ENCODE measurements around the gene DUSP9.
"Not testable (repeated sequence)": the region's sequence is repeated elsewhere in the genome, so short reads cannot be mapped to it uniquely, and the experiment has no call there.

The DUSP9 gene

DNA sequence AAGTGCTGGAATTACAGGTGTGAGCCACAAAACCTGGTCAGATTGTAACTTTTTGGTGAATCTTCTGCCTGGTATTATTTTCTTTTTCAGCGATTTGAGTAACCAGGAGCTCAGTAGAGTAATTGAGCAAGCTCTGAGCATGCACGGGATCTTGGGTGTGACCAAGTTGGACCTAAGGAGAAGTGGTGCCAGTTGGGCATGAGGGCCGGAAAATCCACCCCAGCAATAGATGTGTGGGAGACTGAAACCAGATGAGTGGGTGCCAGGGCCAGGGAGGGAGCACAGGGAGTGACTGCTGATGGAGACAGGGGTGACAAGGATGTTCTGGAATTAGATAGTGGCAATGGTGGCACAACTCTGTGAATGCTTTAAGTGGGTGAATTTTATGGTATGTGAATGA lies 44.4 kb upstream of the DUSP9 start:
- H3K27ac ChIP-seq = no peak overlapping the region
- TF ChIP-seq, protein P1, sequence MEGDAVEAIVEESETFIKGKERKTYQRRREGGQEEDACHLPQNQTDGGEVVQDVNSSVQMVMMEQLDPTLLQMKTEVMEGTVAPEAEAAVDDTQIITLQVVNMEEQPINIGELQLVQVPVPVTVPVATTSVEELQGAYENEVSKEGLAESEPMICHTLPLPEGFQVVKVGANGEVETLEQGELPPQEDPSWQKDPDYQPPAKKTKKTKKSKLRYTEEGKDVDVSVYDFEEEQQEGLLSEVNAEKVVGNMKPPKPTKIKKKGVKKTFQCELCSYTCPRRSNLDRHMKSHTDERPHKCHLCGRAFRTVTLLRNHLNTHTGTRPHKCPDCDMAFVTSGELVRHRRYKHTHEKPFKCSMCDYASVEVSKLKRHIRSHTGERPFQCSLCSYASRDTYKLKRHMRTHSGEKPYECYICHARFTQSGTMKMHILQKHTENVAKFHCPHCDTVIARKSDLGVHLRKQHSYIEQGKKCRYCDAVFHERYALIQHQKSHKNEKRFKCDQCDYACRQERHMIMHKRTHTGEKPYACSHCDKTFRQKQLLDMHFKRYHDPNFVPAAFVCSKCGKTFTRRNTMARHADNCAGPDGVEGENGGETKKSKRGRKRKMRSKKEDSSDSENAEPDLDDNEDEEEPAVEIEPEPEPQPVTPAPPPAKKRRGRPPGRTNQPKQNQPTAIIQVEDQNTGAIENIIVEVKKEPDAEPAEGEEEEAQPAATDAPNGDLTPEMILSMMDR (conservative IDR thresholded peaks at IDR 0.05) = no peak

DNA sequence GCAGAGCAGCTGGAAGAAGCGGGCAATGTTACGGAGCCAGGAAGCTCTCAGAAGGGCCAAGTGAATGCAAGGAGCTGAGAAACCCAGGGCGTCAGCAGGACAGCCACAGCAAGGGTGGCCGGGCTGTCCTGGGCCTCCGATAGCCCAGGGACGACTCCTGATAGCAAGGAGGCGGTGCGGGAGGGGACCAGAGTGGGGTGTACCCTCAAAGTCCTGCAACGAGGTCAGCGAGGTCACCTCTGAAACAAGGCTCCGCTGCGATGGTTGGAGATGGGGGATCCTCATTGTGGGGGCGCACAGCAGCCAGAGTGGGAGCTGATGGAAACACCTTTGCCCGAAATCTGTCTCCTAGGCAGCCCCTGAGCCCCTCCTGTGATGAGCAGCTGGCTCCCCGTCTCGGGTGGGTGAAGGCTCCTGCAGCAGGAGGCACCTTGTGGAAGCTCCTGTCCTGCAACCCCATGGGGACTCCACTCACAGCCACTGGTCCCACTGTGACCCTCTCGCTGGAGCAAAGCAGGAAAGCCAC lies 43.8 kb upstream of the DUSP9 start:
- TF ChIP-seq, protein P1 (conservative IDR thresholded peaks at IDR 0.05) = no peak

DNA sequence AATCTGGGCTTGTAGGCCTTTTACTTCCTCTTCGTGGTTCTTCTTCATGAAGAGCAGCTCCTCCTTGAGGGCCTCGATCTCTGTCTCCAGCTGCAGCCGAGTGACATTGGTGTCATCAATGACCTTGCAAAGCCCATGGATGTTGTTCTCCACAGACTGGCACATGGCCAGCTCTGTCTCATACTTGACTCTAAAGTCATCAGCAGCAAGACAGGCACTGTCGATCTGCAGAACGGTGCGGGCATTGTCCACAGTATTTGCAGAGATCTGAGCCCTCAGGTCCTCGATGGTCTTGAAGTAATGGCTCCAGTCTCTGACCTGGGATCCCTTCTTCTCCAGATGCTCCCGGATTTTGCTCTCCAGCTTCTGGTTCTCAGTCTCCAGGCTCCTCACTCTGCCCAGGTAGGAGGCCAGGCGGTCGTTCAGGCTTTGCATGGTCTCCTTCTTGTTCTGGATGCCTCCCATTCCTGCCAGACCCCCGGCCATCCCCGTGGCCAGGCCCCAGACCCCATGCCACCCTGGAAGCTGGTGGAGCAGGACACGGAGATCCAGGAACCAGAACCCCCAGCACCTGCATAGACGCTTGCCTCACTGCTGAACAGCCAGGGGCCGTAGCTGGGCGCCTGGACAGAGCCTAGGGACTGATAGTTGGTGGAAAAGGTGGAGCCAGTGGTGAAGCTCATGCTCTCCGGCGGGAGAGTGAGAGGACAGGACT lies 42.2 kb upstream of the DUSP9 start:
- not testable (repeated sequence) for H3K27ac ChIP-seq

More for the DNA sequence above, 43.8 kb upstream of the DUSP9 start:
- no peak overlapping the region for H3K27ac ChIP-seq

DNA sequence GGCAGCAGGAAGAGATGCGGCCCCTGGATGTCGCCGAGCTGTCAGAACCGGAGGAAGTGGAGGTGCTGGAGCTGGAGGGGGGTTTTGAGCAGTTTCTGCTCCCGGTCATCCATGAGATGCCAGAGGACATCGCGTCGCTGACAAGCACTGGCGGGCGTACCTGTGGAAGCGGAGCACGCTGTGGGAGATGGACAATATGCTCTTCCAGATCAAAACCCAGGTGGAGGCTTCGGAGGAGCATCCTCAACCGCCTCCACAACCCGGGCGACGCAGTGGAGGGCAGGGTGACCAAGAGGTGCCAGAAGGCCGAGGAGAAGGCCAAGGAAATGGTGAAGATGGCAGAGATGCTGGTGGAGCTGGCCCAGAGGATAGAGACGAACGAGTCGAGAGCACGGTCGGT lies 40.5 kb upstream of the DUSP9 start:
- TF ChIP-seq, protein P1 (conservative IDR thresholded peaks at IDR 0.05) = no peak

DNA sequence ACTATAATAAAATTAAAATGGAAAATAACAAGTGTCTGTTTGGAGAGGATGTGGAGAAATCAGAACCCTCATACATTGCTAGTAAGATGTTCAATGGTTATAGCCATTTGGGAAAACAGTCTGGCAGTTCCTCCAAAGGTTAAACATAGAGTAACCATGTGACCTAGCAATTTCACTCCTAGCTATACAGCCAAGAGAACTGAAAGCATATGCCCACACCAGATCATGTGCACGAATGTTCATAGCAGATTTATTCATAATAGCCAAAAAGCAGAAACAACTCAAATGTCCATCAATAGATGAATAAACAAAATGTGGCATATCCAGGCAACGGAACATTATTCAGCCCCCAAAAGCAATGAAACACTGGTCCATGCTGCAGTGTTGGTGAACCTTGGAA lies 38.6 kb upstream of the DUSP9 start:
- TF ChIP-seq, protein P1 (conservative IDR thresholded peaks at IDR 0.05) = no peak
- H3K27ac ChIP-seq = no peak overlapping the region

More for the DNA sequence above, 40.5 kb upstream of the DUSP9 start:
- no peak overlapping the region for H3K27ac ChIP-seq

DNA sequence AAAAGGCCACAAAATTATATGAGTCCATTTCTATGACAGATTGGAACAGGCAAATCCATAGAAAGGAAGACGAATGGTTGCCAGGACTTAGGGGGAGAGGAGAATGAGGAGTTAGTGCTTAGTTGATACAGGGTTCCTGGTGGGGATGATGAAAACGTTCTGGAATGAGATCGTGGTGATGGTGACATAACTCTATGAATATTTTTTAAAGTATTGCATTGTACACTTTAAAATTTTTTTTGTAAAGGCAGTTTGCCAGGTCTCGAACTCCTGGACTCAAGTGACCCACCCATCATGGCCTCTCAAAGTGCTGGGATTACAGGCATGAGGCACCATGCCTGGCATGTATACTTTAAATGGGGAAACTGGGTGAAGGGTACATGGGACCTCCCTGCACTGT lies 38.2 kb upstream of the DUSP9 start:
- H3K27ac ChIP-seq = no peak overlapping the region
- TF ChIP-seq, protein P1 (conservative IDR thresholded peaks at IDR 0.05) = no peak

DNA sequence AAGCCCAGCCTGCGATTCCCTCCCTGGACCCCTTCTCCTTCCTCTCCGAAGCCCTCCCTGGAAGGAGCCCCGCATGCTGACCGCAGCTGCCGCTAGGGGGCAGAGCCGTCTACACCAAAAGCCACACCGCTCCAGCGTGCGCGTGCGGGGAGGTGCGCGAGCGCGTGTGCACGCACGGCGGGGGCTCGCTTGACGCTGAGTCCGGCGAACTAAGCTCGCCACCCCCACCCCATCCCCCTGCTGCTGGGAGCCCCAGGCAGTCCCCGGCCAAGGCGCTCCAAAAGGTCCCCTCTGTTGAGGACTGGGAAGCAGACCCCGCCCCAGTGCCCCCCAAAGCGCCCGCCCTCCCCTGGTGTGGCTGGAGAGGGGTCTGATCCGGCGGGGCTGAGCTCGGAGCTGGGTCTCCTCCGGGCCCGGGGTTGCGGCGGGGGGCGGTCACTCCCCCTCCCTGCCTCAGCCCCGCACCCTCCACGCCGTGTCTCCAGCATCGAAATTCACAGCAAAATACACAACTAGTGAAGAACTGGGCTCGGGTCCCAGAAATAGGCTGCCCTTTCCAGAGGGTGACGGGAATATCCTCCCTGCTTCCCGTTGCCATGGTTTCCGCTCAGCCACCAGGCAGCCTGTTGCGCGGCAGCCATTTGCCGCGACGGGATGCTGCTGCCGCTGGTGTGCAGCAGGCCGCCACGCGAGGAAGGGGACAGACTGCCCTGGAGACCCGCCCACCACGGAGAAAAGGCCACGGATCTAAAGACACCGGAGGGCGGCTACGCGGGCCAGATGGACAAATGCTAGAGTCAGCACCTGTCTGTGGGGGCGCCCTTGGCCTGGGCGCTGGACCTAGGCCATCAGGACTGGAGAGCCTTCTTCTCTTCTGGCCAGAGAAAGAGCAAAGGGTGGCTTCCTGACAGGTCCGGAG lies 36.8 kb upstream of the DUSP9 start:
- 0 out of 2 replicates have a peak overlapping the region, but pooled peaks have one; percentile 24 for H3K27ac ChIP-seq
- TF ChIP-seq, protein P1 (conservative IDR thresholded peaks at IDR 0.05) = peak; percentile 83

Measured in VCaP (cell line).